SKM-1 (cell line): ENCODE measurements around the gene PHAX.
"Not testable (repeated sequence)": the region's sequence is repeated elsewhere in the genome, so short reads cannot be mapped to it uniquely, and the experiment has no call there.

ENCODE experiments used
- DNase-seq: peaks from one replicate; lab custom pipeline; 2025; ENCODE audit not compliant: unreplicated experiment; lab: John Stamatoyannopoulos, UW

The PHAX gene

GRCh38 chr5:126656401-126657007 is 55.8 kb downstream of the PHAX start:
- DNase-seq = peak; percentile 16

- DNase-seq = no peak
These were observed 57.8 kb downstream of the PHAX start for GRCh38 chr5:126658561-126658960.

GRCh38 chr5:126659805-126660482 is 59.2 kb downstream of the PHAX start:
- DNase-seq = no peak

GRCh38 chr5:126664586-126664985 is 63.8 kb downstream of the PHAX start:
- DNase-seq = no peak

- DNase-seq = not testable (repeated sequence)
These were observed 69.4 kb downstream of the PHAX start for GRCh38 chr5:126670109-126670508.

DNA sequence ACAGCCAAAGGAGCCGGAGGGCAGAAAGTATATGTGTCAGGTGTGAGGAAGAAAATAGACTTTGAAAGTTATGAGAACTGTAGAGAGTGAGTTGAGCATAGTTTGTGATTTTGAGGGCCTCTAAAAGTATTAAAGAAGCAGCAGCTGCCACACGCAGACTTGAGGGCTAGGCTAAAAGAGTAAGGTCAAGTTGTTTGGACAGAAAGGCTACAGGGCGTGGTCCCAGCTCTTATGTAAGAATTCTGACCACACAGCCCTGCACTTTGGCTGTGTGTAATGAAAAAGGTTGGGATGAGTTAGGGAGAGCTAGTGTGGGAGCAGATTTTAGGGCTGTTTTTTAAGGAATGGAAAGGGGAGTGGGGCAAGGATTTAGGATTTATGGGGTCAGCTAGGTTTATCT is 70.9 kb downstream of the PHAX start:
- DNase-seq = not testable (repeated sequence)

DNA sequence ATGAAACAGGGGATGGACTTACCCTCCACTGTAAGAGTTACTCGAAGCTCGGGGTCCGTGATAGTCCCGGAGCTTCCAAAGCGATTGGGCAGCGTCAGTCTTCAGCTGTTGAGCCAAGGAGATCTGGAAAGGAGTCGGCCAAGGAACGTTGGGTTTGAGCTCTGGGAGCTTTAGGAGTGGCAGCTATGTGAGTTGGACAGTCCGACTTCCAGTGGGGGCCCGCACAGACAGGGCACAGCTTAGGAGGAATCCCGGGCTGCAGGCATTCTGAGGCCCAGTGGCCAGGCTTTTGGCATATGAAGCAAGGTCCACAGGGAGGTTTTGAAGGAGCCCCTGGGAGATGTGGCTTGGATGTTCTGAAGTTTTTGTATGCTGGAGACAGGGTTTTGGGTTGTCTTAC is 72.7 kb downstream of the PHAX start:
- DNase-seq = no peak

- DNase-seq = no peak
These were observed 73.4 kb downstream of the PHAX start for GRCh38 chr5:126674145-126674544.

DNA sequence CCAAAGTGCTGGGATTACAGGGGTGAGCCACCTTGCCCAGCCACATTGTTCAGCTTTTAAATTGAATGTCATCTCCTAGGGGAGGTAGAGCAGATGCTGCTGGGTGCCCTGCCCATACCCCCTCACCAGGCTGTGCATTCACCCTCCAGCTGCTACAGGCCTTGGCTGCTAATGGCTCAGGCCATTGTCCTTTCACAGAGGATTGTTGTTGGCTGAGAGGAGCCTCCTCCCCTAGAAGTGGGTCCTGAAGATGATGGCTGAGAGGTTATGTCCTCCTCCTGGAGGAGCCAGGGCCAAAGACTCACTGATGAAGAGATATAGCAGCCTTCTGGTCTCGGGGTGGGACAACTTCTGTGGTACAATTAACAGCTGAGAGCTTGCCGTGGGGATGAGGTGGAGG is 74.6 kb downstream of the PHAX start:
- DNase-seq = no peak

DNA sequence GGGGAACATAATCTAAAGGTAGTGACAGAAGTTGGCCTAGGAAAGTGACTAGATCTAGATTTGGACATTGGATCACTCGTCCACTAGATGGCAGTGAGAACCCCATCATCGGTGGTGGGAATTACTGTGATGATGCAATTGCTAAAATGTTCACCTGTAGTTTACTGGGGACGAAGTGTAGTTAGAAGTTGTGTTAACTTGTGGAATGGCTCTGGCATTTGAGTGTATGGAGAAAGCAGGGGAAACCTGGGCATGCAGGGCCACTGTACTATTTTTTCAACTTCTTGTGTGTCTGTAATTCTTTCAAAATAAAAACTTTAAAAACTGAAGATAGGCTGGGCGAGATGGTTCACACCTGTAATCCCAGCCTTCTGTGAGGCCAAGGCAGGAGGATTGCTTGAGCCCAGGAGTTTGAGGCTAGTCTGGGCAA is 75.5 kb downstream of the PHAX start:
- DNase-seq = peak; percentile 76
